Cardiac muscle cell (in vitro differentiated cells and primary cell): ENCODE measurements around the gene RAB3C. TPM values are rescaled to one million over a fixed set of nuclear protein-coding genes. Genes with fewer than 3 reads are reported as not detected.
A peak's percentile ranks its signal among the peaks of the same experiment; 100 is the strongest.

Experiments used
- DNase-seq, 2 donors: peaks; one replicate each; pipeline versions ENCODE4 v3.0.0 to v3.0.0-alpha.2; 2010 to 2017; ENCODE audit warnings: low read depth in 1 of 2, low spot score in 1 of 2
- H3K27ac ChIP-seq: fragments of 200-600 bp; sonication (generic); 2 replicates; pipeline ENCODE4 v1.5.1; 2016
- H3K27me3 ChIP-seq: fragments of 200-600 bp; sonication (generic); 2 replicates; pipeline ENCODE4 v1.6.0; 2016; ENCODE audit warnings: control low read depth
- H3K36me3 ChIP-seq: fragments of 200-600 bp; sonication (generic); 2 replicates; pipeline ENCODE4 v1.5.1; 2016; ENCODE audit warnings: control low read depth
- H3K4me1 ChIP-seq: fragments of 200-600 bp; sonication (generic); 2 replicates; pipeline ENCODE4 v1.8.1; 2017; ENCODE audit warnings: low read depth, mild to moderate bottlenecking, mixed run types
- H3K4me3 ChIP-seq: fragments of 200-600 bp; sonication (generic); 2 replicates; pipeline ENCODE4 v1.5.1; 2016; ENCODE audit warnings: mild to moderate bottlenecking
- H3K9me3 ChIP-seq: fragments of 200-600 bp; sonication (generic); 2 replicates; pipeline ENCODE4 v1.5.1; 2017; ENCODE audit warnings: low read depth, mild to moderate bottlenecking, control low read depth
- polyA plus RNA-seq: library from polyadenylated mRNA; unstranded; fragments of >200 nt; fragmentation: Nextera tagmentation; extraction: Ambion mirVana; gene quantifications from 2 replicates; pipeline ENCODE4 v1.2.1, GENCODE V29; 2016
- total RNA-seq: library from RNA; depleted of rRNA; stranded (reverse); fragments of >200 nt; gene quantifications from 2 replicates; pipeline ENCODE4 v1.2.3, GENCODE V29; 2016
- TF ChIP-seq, protein P1 (sequence below): IDR thresholded peaks from 2 replicates; pipeline ENCODE4 v1.5.1; 2012; ENCODE audit warnings: low read depth, mild to moderate bottlenecking, low read length

RAB3C gene
- total and polyA plus RNA-seq, 2 experiments from 2014 or later = 0.69 to 1.1 TPM

DNA sequence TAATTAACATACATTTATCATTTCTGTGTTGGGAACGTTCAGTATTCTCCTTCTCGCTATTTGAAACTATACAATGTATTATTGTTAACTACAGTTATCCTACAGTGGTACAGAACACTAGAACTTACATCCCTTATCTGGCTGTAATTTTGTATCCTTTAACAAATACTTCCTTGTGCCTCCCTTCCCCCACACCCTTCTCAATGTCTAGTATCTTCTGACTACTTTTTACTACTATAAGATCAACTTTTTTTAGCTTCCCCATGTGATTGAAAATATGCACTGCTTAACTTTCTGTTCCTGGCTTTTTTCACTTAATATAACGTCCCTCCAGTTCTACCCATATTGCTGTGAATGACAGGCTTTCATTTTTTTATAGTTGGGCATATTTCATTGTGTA, 253.5 kb downstream of the RAB3C start:
- no peaks in the 10 kb centered on the region for H3K9me3 ChIP-seq
- no peak overlapping the region for H3K4me3 ChIP-seq
- DNase-seq = no peak
- no peaks in the 10 kb centered on the region for H3K36me3 ChIP-seq
- TF ChIP-seq, protein P1, sequence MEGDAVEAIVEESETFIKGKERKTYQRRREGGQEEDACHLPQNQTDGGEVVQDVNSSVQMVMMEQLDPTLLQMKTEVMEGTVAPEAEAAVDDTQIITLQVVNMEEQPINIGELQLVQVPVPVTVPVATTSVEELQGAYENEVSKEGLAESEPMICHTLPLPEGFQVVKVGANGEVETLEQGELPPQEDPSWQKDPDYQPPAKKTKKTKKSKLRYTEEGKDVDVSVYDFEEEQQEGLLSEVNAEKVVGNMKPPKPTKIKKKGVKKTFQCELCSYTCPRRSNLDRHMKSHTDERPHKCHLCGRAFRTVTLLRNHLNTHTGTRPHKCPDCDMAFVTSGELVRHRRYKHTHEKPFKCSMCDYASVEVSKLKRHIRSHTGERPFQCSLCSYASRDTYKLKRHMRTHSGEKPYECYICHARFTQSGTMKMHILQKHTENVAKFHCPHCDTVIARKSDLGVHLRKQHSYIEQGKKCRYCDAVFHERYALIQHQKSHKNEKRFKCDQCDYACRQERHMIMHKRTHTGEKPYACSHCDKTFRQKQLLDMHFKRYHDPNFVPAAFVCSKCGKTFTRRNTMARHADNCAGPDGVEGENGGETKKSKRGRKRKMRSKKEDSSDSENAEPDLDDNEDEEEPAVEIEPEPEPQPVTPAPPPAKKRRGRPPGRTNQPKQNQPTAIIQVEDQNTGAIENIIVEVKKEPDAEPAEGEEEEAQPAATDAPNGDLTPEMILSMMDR = no peak
- H3K4me1 ChIP-seq = no peaks in the 10 kb centered on the region
- H3K27me3 ChIP-seq = no peaks in the 10 kb centered on the region
- no peak overlapping the region for H3K27ac ChIP-seq

GRCh38 chr5:58838729-58839128, 255.9 kb downstream of the RAB3C start:
- no peaks in the 10 kb centered on the region for H3K9me3 ChIP-seq
- no peak overlapping the region for H3K27ac ChIP-seq
- no peaks in the 10 kb centered on the region for H3K27me3 ChIP-seq
- no peak overlapping the region for H3K4me3 ChIP-seq
- no peaks in the 10 kb centered on the region for H3K4me1 ChIP-seq
- DNase-seq = no peak
- TF ChIP-seq, protein P1 = no peak
- no peaks in the 10 kb centered on the region for H3K36me3 ChIP-seq

GRCh38 chr5:58842852-58843251, 260.0 kb downstream of the RAB3C start:
- no peak overlapping the region for H3K4me3 ChIP-seq
- peak in 1 of 2 donors; percentile 28 for DNase-seq
- no peak overlapping the region for H3K27ac ChIP-seq
- no peaks in the 10 kb centered on the region for H3K36me3 ChIP-seq
- H3K27me3 ChIP-seq = no peaks in the 10 kb centered on the region
- TF ChIP-seq, protein P1 = no peak
- no peaks in the 10 kb centered on the region for H3K9me3 ChIP-seq
- no peaks in the 10 kb centered on the region for H3K4me1 ChIP-seq

DNA sequence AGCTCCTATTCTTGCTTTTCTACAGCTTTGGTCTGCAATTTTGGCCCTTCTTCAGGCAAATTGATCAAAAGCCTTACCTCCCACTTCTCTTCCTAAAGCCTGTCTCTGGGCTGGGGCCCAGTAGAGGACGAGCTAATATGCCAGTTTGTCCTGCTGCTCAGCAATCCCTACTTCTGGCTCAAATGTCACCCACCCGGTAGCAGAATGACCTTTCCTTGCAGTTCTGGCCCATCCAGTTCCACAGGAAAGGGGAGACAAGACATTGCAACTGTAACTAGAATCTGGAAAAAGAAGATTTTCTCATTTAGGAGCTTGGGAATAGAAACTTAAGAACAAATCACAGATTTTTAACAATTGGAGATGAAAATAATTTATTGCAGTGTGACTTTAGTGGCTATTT, 261.5 kb downstream of the RAB3C start:
- TF ChIP-seq, protein P1 = no peak
- H3K4me1 ChIP-seq = no peaks in the 10 kb centered on the region
- no peak overlapping the region for H3K4me3 ChIP-seq
- H3K9me3 ChIP-seq = no peaks in the 10 kb centered on the region
- no peak for DNase-seq
- H3K36me3 ChIP-seq = no peaks in the 10 kb centered on the region
- H3K27me3 ChIP-seq = no peaks in the 10 kb centered on the region
- H3K27ac ChIP-seq = no peak overlapping the region

GRCh38 chr5:58847041-58847440, 264.2 kb downstream of the RAB3C start:
- no peaks in the 10 kb centered on the region for H3K9me3 ChIP-seq
- DNase-seq = no peak
- no peak overlapping the region for H3K4me3 ChIP-seq

More at GRCh38 chr5:58847041-58847440, 264.2 kb downstream of the RAB3C start:
- no peak overlapping the region for H3K27ac ChIP-seq
- H3K27me3 ChIP-seq = no peaks in the 10 kb centered on the region
- no peaks in the 10 kb centered on the region for H3K36me3 ChIP-seq
- H3K4me1 ChIP-seq = no peaks in the 10 kb centered on the region
- TF ChIP-seq, protein P1 = no peak
